ENCODE measurements around the gene ZC3H10.

DNA sequence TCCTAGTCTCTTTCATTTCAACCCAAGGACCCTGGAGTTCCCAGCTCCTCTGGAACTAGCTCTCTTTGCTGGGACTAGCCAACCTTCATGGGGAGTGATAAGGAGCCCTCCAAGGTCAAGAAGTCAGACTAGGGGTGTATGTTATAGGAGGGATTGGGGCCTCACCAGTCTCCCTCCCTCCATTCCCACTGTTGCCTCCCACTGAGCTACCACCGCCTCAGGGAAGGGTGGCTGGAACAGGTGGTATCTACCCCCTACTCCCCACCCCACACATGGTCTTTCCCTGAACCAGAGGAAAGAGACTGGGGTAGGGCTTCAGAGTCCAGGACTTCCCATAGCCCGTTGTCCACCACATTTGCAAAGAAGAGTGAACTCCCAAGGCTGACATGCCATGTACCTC lies 35.7 kb upstream of the ZC3H10 start:
- TF ChIP-seq, protein P1, sequence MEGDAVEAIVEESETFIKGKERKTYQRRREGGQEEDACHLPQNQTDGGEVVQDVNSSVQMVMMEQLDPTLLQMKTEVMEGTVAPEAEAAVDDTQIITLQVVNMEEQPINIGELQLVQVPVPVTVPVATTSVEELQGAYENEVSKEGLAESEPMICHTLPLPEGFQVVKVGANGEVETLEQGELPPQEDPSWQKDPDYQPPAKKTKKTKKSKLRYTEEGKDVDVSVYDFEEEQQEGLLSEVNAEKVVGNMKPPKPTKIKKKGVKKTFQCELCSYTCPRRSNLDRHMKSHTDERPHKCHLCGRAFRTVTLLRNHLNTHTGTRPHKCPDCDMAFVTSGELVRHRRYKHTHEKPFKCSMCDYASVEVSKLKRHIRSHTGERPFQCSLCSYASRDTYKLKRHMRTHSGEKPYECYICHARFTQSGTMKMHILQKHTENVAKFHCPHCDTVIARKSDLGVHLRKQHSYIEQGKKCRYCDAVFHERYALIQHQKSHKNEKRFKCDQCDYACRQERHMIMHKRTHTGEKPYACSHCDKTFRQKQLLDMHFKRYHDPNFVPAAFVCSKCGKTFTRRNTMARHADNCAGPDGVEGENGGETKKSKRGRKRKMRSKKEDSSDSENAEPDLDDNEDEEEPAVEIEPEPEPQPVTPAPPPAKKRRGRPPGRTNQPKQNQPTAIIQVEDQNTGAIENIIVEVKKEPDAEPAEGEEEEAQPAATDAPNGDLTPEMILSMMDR (IDR thresholded peaks at IDR 0.05; ENCODE audit: insufficient read depth, low read length, poor library complexity, severe bottlenecking) = no peak
- TF ChIP-seq EZH2phosphoT487 (conservative IDR thresholded peaks at IDR 0.05; ENCODE audit: low read length) = no peak
